GM12878 (cell line): Measurements from ENCODE around the gene TLX2. TPM values are rescaled to one million over a fixed set of nuclear protein-coding genes. Genes with fewer than 3 reads are reported as not detected.

Experiments
- ATAC-seq: fragments of 200-7000 bp; cut with Tn5 transposase; 3 replicates; pipeline ENCODE4 v1.9.1; 2020; ENCODE audit warnings: mild to moderate bottlenecking, moderate library complexity
- BruUV-seq: library from RNA; stranded (reverse); fragments of 400-500 nt; replicated peaks from 2 replicates; lab custom pipeline; 2021; lab: Mats Ljungman, UMichigan
- CTCF ChIA-PET: fragments of 300-600 bp; sonication (Branson Sonifier 250); formaldehyde crosslinking; extraction: SDS; loops from one replicate; lab custom pipeline; 2021; ENCODE audit warnings: inconsistent platforms; lab: Yijun Ruan, JAX
- POLR2A ChIA-PET: fragments of 350-600 bp; formaldehyde crosslinking; extraction: SDS; loops from one replicate; lab custom pipeline; 2021; ENCODE audit warnings: inconsistent platforms; lab: Charles Lee
- RAD21 ChIA-PET: fragments of 300-600 bp; sonication (Branson Sonifier 250); formaldehyde crosslinking; loops from one replicate; lab custom pipeline; 2023; ENCODE audit warnings: antibody characterized with exemption; ENCODE audit not compliant: unreplicated experiment; lab: Charles Lee
- SMC1A ChIA-PET: fragments of 300-600 bp; sonication (Branson Sonifier 250); formaldehyde crosslinking; loops from one replicate; lab custom pipeline; 2023; ENCODE audit not compliant: unreplicated experiment, uncharacterized antibody; lab: Charles Lee
- DNase-seq: peaks from one replicate; pipeline ENCODE4 v3.0.0-alpha.2; 2011; ENCODE audit warnings: low read depth, low spot score
- FAIRE-seq: peaks from 3 replicates; lab custom pipeline; 2011; peaks lifted over from hg19 to GRCh38; lab: Jason Lieb, UNC
- H2AFZ ChIP-seq: 2 replicates; pipeline ENCODE4 v1.6.0; 2011; ENCODE audit warnings: low read depth, low read length, control low read depth; ENCODE audit not compliant: control insufficient read depth
- H3K27ac ChIP-seq: 2 replicates; pipeline ENCODE4 v1.5.1; 2011; ENCODE audit warnings: control low read depth; ENCODE audit not compliant: control insufficient read depth, insufficient read depth
- H3K27me3 ChIP-seq, 2 experiments: replicated peaks in 1 of 2; 2 replicates each; pipeline versions ENCODE4 v1.6.0 to v1.6.1; 2011; ENCODE audit warnings: low read length in 1 of 2; ENCODE audit not compliant: control insufficient read depth in 2 of 2, insufficient read depth in 2 of 2
- H3K36me3 ChIP-seq, 2 experiments: 2 replicates each; pipeline ENCODE4 v1.5.1; 2011; ENCODE audit warnings: low read length in 1 of 2; ENCODE audit not compliant: control insufficient read depth in 2 of 2, insufficient read depth in 2 of 2
- H3K4me1 ChIP-seq: 2 replicates; pipeline ENCODE4 v1.6.1; 2011; ENCODE audit warnings: mild to moderate bottlenecking, low read length, moderate library complexity, mixed read lengths; ENCODE audit not compliant: control insufficient read depth, insufficient read depth
- H3K4me2 ChIP-seq: 2 replicates; pipeline ENCODE4 v1.6.0; 2011; ENCODE audit warnings: control low read depth; ENCODE audit not compliant: control insufficient read depth, insufficient read depth
- H3K4me3 ChIP-seq: fragments of 200-600 bp; sonication (generic); 2 replicates; pipeline ENCODE4 v1.5.1; 2016
- H3K79me2 ChIP-seq: 2 replicates; pipeline ENCODE4 v1.6.0; 2011; ENCODE audit warnings: low read length; ENCODE audit not compliant: control insufficient read depth, insufficient read depth
- H3K9ac ChIP-seq: 2 replicates; pipeline ENCODE4 v1.8.0; 2011; ENCODE audit warnings: low read length, control low read depth, mixed read lengths; ENCODE audit not compliant: control insufficient read depth, insufficient read depth
- H3K9me3 ChIP-seq: replicated peaks from 3 replicates; pipeline ENCODE4 v1.5.1; 2011; ENCODE audit warnings: mild to moderate bottlenecking, low read length; ENCODE audit not compliant: control insufficient read depth, insufficient read depth
- H4K20me1 ChIP-seq: 2 replicates; pipeline ENCODE4 v1.6.0; 2011; ENCODE audit not compliant: control insufficient read depth, insufficient read depth
- KAT2A ChIP-seq: conservative IDR thresholded peaks from 2 replicates; pipeline ENCODE4 v1.6.1; 2011; ENCODE audit warnings: low read depth, low read length; ENCODE audit not compliant: control insufficient read depth
- SIN3A ChIP-seq: IDR thresholded peaks from 2 replicates; pipeline ENCODE4 v1.6.1; 2012; ENCODE audit warnings: low read depth, low read length, improper control_type of control experiment
- SMAD1 ChIP-seq: fragments of 450-650 bp; IDR thresholded peaks from 2 replicates; pipeline ENCODE4 v1.6.1; 2018; ENCODE audit warnings: mild to moderate bottlenecking, low read depth; ENCODE audit not compliant: partially characterized antibody
- SREBF2 ChIP-seq: IDR thresholded peaks from 2 replicates; pipeline ENCODE4 v1.6.1; 2012; ENCODE audit warnings: mild to moderate bottlenecking, low read length
- USF2 ChIP-seq: IDR thresholded peaks from 2 replicates; pipeline ENCODE4 v1.6.1; 2011; ENCODE audit warnings: low read depth, low read length, improper control_type of control experiment, borderline replicate concordance
- WGBS: methylation state at CpG from one replicate; pipeline ENCODE4 v1.1.6; 2016; ENCODE audit warnings: low lambda C conversion rate; ENCODE audit not compliant: insufficient replicate concordance, insufficient coverage; ENCODE audit errors: missing lambda C conversion rate; 5-methylcytosine and 5-hydroxymethylcytosine counted together
- in situ Hi-C: fragments of 300-500 bp; cut with MboI; formaldehyde crosslinking; loops from 9 replicates; pipeline ENCODE4 v1.14.3; 2018; ENCODE audit warnings: mixed read lengths
- intact Hi-C: fragments of 100-400 bp; cut with micrococcal nuclease; formaldehyde crosslinking; loops from one replicate; pipeline ENCODE4 v1.14.2; 2022; ENCODE audit not compliant: unreplicated experiment
- polyA plus RNA-seq, 11 experiments: library from polyadenylated mRNA; depleted of rRNA in 4 of 11; unstranded in 6 of 11; stranded (reverse) in 5 of 11; fragments of >200 nt; fragmentation: Nextera tagmentation in 4 of 11; fragmentation: Illumina TruSeq in 1 of 11; extraction: Ambion mirVana in 4 of 11; extraction: Trizol in 1 of 11; gene quantifications; 1 replicate in 1 of 11; 2 replicates in 10 of 11; pipeline versions ENCODE4 v1.2.1 to v1.2.3, GENCODE V29; 2011 to 2016; ENCODE audit warnings: inconsistent platforms in 2 of 11, missing spikeins in 2 of 11, low read depth in 1 of 11
- total RNA-seq, 4 experiments: library from RNA; depleted of rRNA in 3 of 4; stranded (reverse); fragments of >200 nt in 3 of 4; fragmentation: Illumina TruSeq in 1 of 4; extraction: Trizol in 1 of 4; gene quantifications; 2 replicates each; pipeline versions ENCODE4 v1.2.1 to v1.2.3, GENCODE V29; 2013 to 2021

The TLX2 gene
- total and polyA plus RNA-seq, 10 of the 15 experiments (the other 5 are each of a cell fraction or from before 2014, with no cell fraction given), result 0.06 to 5.5 (median 3.6) TPM; not detected in 1

GRCh38 chr2:74489906-74490305 lies 24.3 kb upstream of the TLX2 start:
- Histone ChIP-seq H3K79me2 (no peaks in the 10 kb centered on the region), H2AFZ (no peak overlapping the region), H3K4me2 (no peak overlapping the region), H3K4me3 (no peak overlapping the region), H4K20me1 (no peaks in the 10 kb centered on the region), H3K27ac (no peak overlapping the region), H3K4me1 (no peaks in the 10 kb centered on the region), H3K9me3 (no peaks in the 10 kb centered on the region), H3K36me3 (peaks cover 12 to 13% of the 10 kb centered on the region in 2 experiments), H3K27me3 (no peaks in the 10 kb centered on the region), H3K9ac (no peak overlapping the region)
- TF ChIP-seq SREBF2 (no peak), KAT2A (no peak), USF2 (no peak), SMAD1 (no peak), SIN3A (no peak)
- ChIA-PET POLR2A (interaction anchor here (1.0 kb wide), 1 partner anchor 21 kb away, joined by 3 read pairs; no protein-coding TSS in a partner anchor), SMC1A (interaction anchor here (1.0 to 1.9 kb wide), 3 partner anchors 13 to 97 kb away, joined by 4 to 5 read pairs (median 4); partner anchors contain the start of genes AUP1 and HTRA2), RAD21 (no interaction called here), CTCF (interaction anchor here (0.9 to 19.4 kb wide), 2 partner anchors 42 to 98 kb away, joined by 5 to 280 read pairs; no protein-coding TSS in a partner anchor)
- WGBS, result 96% methylated on average over 8 of the region's 9 CpGs
- ATAC-seq (no peak), FAIRE-seq (no peak), DNase-seq (no peak)
- no TSS peak for BruUV-seq
- in situ Hi-C loops, result loop anchor here (10.0 kb wide), 1 partner anchor 95 kb away; no protein-coding TSS in a partner anchor
- intact Hi-C loops, result no loop called here
